GM19238 (cell line): ENCODE results near the gene PRKRIP1.
"Not testable (repeated sequence)": the region's sequence is repeated elsewhere in the genome, so short reads cannot be mapped to it uniquely, and the experiment has no call there.

Experiments
- DNase-seq: peaks from one replicate; pipeline ENCODE4 v3.0.0; 2011; ENCODE audit warnings: low spot score; ENCODE audit not compliant: insufficient read length

Gene PRKRIP1

GRCh38 chr7:102429141-102429899 lies 33.2 kb downstream of the PRKRIP1 start:
- no peak for DNase-seq

- no peak for DNase-seq
Observed at GRCh38 chr7:102431617-102432298, 35.6 kb downstream of the PRKRIP1 start.

GRCh38 chr7:102432442-102433218 lies 36.5 kb downstream of the PRKRIP1 start:
- DNase-seq: no peak

- DNase-seq: peak; percentile 84
Observed at GRCh38 chr7:102433219-102434038, 37.3 kb downstream of the PRKRIP1 start, which contains the start of gene ORAI2. Gene ORAI2, plus strand, starts transcription at chr7:102433575. Its CDS starts 5,382 bp downstream, at chr7:102438957.

GRCh38 chr7:102434039-102434486 lies 37.9 kb downstream of the PRKRIP1 start:
- no peak for DNase-seq

GRCh38 chr7:102436118-102436517 lies 40.0 kb downstream of the PRKRIP1 start:
- no peak for DNase-seq

- no peak for DNase-seq
Observed at GRCh38 chr7:102439963-102440795, 44.0 kb downstream of the PRKRIP1 start.

- no peak for DNase-seq
Observed at GRCh38 chr7:102444961-102445673, 49.0 kb downstream of the PRKRIP1 start.

GRCh38 chr7:102445674-102446071 lies 49.5 kb downstream of the PRKRIP1 start:
- DNase-seq: no peak

- DNase-seq: no peak
Observed at GRCh38 chr7:102446387-102447156, 50.4 kb downstream of the PRKRIP1 start.

- DNase-seq: no peak
Observed at GRCh38 chr7:102447311-102447710, 51.1 kb downstream of the PRKRIP1 start.

- no peak for DNase-seq
Observed at GRCh38 chr7:102449136-102449535, 53.0 kb downstream of the PRKRIP1 start.

- no peak for DNase-seq
Observed at GRCh38 chr7:102450242-102450641, 54.1 kb downstream of the PRKRIP1 start.

GRCh38 chr7:102451371-102452054 lies 55.4 kb downstream of the PRKRIP1 start:
- DNase-seq: no peak

- no peak for DNase-seq
Observed at GRCh38 chr7:102452451-102452850, 56.3 kb downstream of the PRKRIP1 start.

- DNase-seq: no peak
Observed at GRCh38 chr7:102453319-102453718, 57.2 kb downstream of the PRKRIP1 start.

- DNase-seq: no peak
Observed at GRCh38 chr7:102454468-102454867, 58.3 kb downstream of the PRKRIP1 start.

GRCh38 chr7:102454932-102455331 lies 58.8 kb downstream of the PRKRIP1 start:
- DNase-seq: not testable (repeated sequence)
